SK-N-SH treated with all-trans-retinoic acid at 6 μM for 48 hours (cell line): ENCODE measurements around the gene LRRC4.

ENCODE experiments used
- CREB5 ChIP-seq: fragments of 250-450 bp; sonication (Bioruptor Pico); IDR thresholded peaks from 2 replicates; pipeline ENCODE4 v1.5.1; 2020; ENCODE audit warnings: low read depth, mild to moderate bottlenecking, moderate library complexity
- ISL1 ChIP-seq: fragments of 250-450 bp; sonication (Bioruptor Pico); IDR thresholded peaks from 2 replicates; pipeline ENCODE4 v2.1.2; 2022; ENCODE audit warnings: mild to moderate bottlenecking, moderate library complexity
- OSR1 ChIP-seq: fragments of 250-450 bp; sonication (Bioruptor Pico); IDR thresholded peaks from 2 replicates; pipeline ENCODE4 v1.8.0; 2022; ENCODE audit warnings: moderate library complexity, mild to moderate bottlenecking, inconsistent platforms
- RARB ChIP-seq: fragments of 250-450 bp; sonication (Bioruptor Pico); IDR thresholded peaks from 2 replicates; pipeline ENCODE4 v1.8.0; 2021; ENCODE audit warnings: mild to moderate bottlenecking, moderate library complexity
- SNAI2 ChIP-seq: fragments of 250-450 bp; sonication (Bioruptor Pico); IDR thresholded peaks from 2 replicates; pipeline ENCODE4 v1.5.0; 2020; ENCODE audit warnings: mild to moderate bottlenecking, moderate library complexity
- TCF4 ChIP-seq: fragments of 250-450 bp; sonication (Bioruptor Pico); IDR thresholded peaks from 2 replicates; pipeline ENCODE4 v1.8.0; 2021; ENCODE audit warnings: mild to moderate bottlenecking, moderate library complexity, borderline replicate concordance
- TOX ChIP-seq: fragments of 250-450 bp; sonication (Bioruptor Pico); IDR thresholded peaks from 2 replicates; pipeline ENCODE4 v1.8.0; 2021; ENCODE audit warnings: mild to moderate bottlenecking, moderate library complexity, borderline replicate concordance
- ZNF70 ChIP-seq: fragments of 450-650 bp; formaldehyde crosslinking; IDR thresholded peaks from 2 replicates; pipeline ENCODE4 v1.5.0; 2020; ENCODE audit warnings: mild to moderate bottlenecking, moderate library complexity
- TF ChIP-seq, protein P1 (sequence below): fragments of 250-450 bp; sonication (Bioruptor Pico); IDR thresholded peaks from 2 replicates; pipeline ENCODE4 v1.8.0; 2020; ENCODE audit warnings: mild to moderate bottlenecking, moderate library complexity, borderline replicate concordance
- TF ChIP-seq, protein P2 (sequence below): fragments of 250-450 bp; sonication (Bioruptor Pico); IDR thresholded peaks from 2 replicates; pipeline ENCODE4 v1.5.1; 2021; ENCODE audit warnings: mild to moderate bottlenecking, moderate library complexity

- TF ChIP-seq SNAI2 (CRISPR knock-in tag) (no peak), RARB (no peak), ZNF70 (CRISPR knock-in tag) (no peak), OSR1 (CRISPR knock-in tag) (no peak), ISL1 (CRISPR knock-in tag) (no peak), CREB5 (CRISPR knock-in tag) (no peak), TCF4 (CRISPR knock-in tag) (no peak), TOX (CRISPR knock-in tag) (no peak)
- TF ChIP-seq, protein P1, sequence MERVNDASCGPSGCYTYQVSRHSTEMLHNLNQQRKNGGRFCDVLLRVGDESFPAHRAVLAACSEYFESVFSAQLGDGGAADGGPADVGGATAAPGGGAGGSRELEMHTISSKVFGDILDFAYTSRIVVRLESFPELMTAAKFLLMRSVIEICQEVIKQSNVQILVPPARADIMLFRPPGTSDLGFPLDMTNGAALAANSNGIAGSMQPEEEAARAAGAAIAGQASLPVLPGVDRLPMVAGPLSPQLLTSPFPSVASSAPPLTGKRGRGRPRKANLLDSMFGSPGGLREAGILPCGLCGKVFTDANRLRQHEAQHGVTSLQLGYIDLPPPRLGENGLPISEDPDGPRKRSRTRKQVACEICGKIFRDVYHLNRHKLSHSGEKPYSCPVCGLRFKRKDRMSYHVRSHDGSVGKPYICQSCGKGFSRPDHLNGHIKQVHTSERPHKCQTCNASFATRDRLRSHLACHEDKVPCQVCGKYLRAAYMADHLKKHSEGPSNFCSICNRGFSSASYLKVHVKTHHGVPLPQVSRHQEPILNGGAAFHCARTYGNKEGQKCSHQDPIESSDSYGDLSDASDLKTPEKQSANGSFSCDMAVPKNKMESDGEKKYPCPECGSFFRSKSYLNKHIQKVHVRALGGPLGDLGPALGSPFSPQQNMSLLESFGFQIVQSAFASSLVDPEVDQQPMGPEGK: no peak
- TF ChIP-seq, protein P2, sequence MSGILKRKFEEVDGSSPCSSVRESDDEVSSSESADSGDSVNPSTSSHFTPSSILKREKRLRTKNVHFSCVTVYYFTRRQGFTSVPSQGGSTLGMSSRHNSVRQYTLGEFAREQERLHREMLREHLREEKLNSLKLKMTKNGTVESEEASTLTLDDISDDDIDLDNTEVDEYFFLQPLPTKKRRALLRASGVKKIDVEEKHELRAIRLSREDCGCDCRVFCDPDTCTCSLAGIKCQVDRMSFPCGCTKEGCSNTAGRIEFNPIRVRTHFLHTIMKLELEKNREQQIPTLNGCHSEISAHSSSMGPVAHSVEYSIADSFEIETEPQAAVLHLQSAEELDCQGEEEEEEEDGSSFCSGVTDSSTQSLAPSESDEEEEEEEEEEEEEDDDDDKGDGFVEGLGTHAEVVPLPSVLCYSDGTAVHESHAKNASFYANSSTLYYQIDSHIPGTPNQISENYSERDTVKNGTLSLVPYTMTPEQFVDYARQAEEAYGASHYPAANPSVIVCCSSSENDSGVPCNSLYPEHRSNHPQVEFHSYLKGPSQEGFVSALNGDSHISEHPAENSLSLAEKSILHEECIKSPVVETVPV: no peak
Observed at GRCh38 chr7:127978421-127978820, 52.8 kb downstream of the LRRC4 start.
